Astrocyte (in vitro differentiated cells and primary cell): ENCODE measurements around the gene MTHFSD. TPM values are rescaled to one million over a fixed set of nuclear protein-coding genes. Genes with fewer than 3 reads are reported as not detected.
A peak's percentile ranks its signal among the peaks of the same experiment; 100 is the strongest.

ENCODE experiments used
- DNase-seq: peaks from one replicate; pipeline ENCODE4 v3.0.0-alpha.2; 2010; ENCODE audit warnings: low read depth
- FAIRE-seq: peaks from 2 replicates; lab custom pipeline; 2011; peaks lifted over from hg19 to GRCh38; lab: Jason Lieb, UNC
- H2AFZ ChIP-seq: 2 replicates; pipeline ENCODE4 v1.6.0; 2012; ENCODE audit warnings: low read depth, low read length, inconsistent platforms
- H3K27ac ChIP-seq: 2 replicates; pipeline ENCODE4 v1.5.1; 2011; ENCODE audit warnings: low read depth, low read length, inconsistent platforms
- H3K27me3 ChIP-seq: 2 replicates; pipeline ENCODE4 v1.6.0; 2011; ENCODE audit warnings: low read length, inconsistent platforms; ENCODE audit not compliant: insufficient read depth
- H3K36me3 ChIP-seq: 2 replicates; pipeline ENCODE4 v1.5.1; 2011; ENCODE audit warnings: low read length, inconsistent platforms; ENCODE audit not compliant: insufficient read depth
- H3K4me1 ChIP-seq: 2 replicates; pipeline ENCODE4 v1.5.1; 2011; ENCODE audit warnings: low read length, inconsistent platforms; ENCODE audit not compliant: insufficient read depth
- H3K4me2 ChIP-seq: 2 replicates; pipeline ENCODE4 v1.6.0; 2012; ENCODE audit warnings: low read length, inconsistent platforms
- H3K4me3 ChIP-seq: 2 replicates; pipeline ENCODE4 v1.5.1; 2011; ENCODE audit warnings: low read depth, mild to moderate bottlenecking, low read length, inconsistent platforms; ENCODE audit not compliant: insufficient read depth
- H3K79me2 ChIP-seq: 2 replicates; pipeline ENCODE4 v1.6.0; 2012; ENCODE audit warnings: mild to moderate bottlenecking, low read length, inconsistent platforms; ENCODE audit not compliant: insufficient read depth
- H3K9ac ChIP-seq: 2 replicates; pipeline ENCODE4 v1.6.0; 2012; ENCODE audit warnings: mild to moderate bottlenecking, low read length, inconsistent platforms
- H3K9me3 ChIP-seq: 2 replicates; pipeline ENCODE4 v1.5.1; 2012; ENCODE audit warnings: low read depth, mild to moderate bottlenecking, low read length, inconsistent platforms; ENCODE audit not compliant: insufficient read depth
- H4K20me1 ChIP-seq: 2 replicates; pipeline ENCODE4 v1.6.0; 2012; ENCODE audit warnings: low read length, inconsistent platforms; ENCODE audit not compliant: insufficient read depth
- H3K27ac Mint-ChIP-seq: one replicate; pipeline ENCODE4 v1.8.0; 2021; ENCODE audit warnings: mild to moderate bottlenecking, mixed read lengths; ENCODE audit not compliant: unreplicated experiment
- H3K27me3 Mint-ChIP-seq: one replicate; pipeline ENCODE4 v1.8.0; 2021; ENCODE audit warnings: low read depth, mixed read lengths; ENCODE audit not compliant: unreplicated experiment
- H3K36me3 Mint-ChIP-seq: one replicate; pipeline ENCODE4 v1.8.0; 2021; ENCODE audit warnings: low read depth, mixed read lengths; ENCODE audit not compliant: unreplicated experiment
- H3K4me1 Mint-ChIP-seq: one replicate; pipeline ENCODE4 v1.8.0; 2021; ENCODE audit warnings: low read depth, mixed read lengths; ENCODE audit not compliant: unreplicated experiment
- H3K4me3 Mint-ChIP-seq: one replicate; pipeline ENCODE4 v1.8.0; 2021; ENCODE audit warnings: mild to moderate bottlenecking, moderate library complexity, mixed read lengths; ENCODE audit not compliant: unreplicated experiment
- H3K9me3 Mint-ChIP-seq: one replicate; pipeline ENCODE4 v1.8.0; 2021; ENCODE audit warnings: mild to moderate bottlenecking, mixed read lengths; ENCODE audit not compliant: unreplicated experiment
- EZH2 ChIP-seq: IDR thresholded peaks from 2 replicates; pipeline ENCODE4 v1.6.1; 2012; ENCODE audit warnings: mild to moderate bottlenecking, low read length, inconsistent platforms; ENCODE audit not compliant: insufficient read depth
- total RNA-seq: library from RNA; stranded (reverse); gene quantifications from 2 replicates; pipeline ENCODE4 v1.2.1, GENCODE V29; 2021
- TF ChIP-seq, protein P1 (sequence below): IDR thresholded peaks from 2 replicates; pipeline ENCODE4 v1.5.1; 2011; ENCODE audit warnings: low read depth, mild to moderate bottlenecking, inconsistent platforms, low read length, moderate library complexity; ENCODE audit not compliant: insufficient read depth

Gene MTHFSD
- total RNA-seq, 1 donor from 2014 or later = 15.6 TPM

- Mint-ChIP-seq H3K9me3 (peaks cover 20% of the 10 kb centered on the region), H3K27me3 (peaks cover 81% of the 10 kb centered on the region), H3K36me3 (peaks cover 3% of the 10 kb centered on the region), H3K27ac (no peak overlapping the region), H3K4me1 (peaks cover 4% of the 10 kb centered on the region), H3K4me3 (no peak overlapping the region)
- H4K20me1 ChIP-seq = no peaks in the 10 kb centered on the region
- no peaks in the 10 kb centered on the region for H3K79me2 ChIP-seq
- DNase-seq (no peak), FAIRE-seq (no peak)
- H3K4me1 ChIP-seq = no peaks in the 10 kb centered on the region
- no peaks in the 10 kb centered on the region for H3K36me3 ChIP-seq
- no peak overlapping the region for H3K4me2 ChIP-seq
- H2AFZ ChIP-seq = no peak overlapping the region
- H3K27me3 ChIP-seq = peaks cover 89% of the 10 kb centered on the region
- H3K4me3 ChIP-seq = no peak overlapping the region
- H3K9me3 ChIP-seq = peaks cover 10% of the 10 kb centered on the region
- H3K9ac ChIP-seq = no peak overlapping the region
- no peak overlapping the region for H3K27ac ChIP-seq
- TF ChIP-seq, protein P1, sequence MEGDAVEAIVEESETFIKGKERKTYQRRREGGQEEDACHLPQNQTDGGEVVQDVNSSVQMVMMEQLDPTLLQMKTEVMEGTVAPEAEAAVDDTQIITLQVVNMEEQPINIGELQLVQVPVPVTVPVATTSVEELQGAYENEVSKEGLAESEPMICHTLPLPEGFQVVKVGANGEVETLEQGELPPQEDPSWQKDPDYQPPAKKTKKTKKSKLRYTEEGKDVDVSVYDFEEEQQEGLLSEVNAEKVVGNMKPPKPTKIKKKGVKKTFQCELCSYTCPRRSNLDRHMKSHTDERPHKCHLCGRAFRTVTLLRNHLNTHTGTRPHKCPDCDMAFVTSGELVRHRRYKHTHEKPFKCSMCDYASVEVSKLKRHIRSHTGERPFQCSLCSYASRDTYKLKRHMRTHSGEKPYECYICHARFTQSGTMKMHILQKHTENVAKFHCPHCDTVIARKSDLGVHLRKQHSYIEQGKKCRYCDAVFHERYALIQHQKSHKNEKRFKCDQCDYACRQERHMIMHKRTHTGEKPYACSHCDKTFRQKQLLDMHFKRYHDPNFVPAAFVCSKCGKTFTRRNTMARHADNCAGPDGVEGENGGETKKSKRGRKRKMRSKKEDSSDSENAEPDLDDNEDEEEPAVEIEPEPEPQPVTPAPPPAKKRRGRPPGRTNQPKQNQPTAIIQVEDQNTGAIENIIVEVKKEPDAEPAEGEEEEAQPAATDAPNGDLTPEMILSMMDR = no peak
- peak; percentile 82 for TF ChIP-seq EZH2
These were observed 59.7 kb downstream of the MTHFSD start for GRCh38 chr16:86495357-86495701.

DNA sequence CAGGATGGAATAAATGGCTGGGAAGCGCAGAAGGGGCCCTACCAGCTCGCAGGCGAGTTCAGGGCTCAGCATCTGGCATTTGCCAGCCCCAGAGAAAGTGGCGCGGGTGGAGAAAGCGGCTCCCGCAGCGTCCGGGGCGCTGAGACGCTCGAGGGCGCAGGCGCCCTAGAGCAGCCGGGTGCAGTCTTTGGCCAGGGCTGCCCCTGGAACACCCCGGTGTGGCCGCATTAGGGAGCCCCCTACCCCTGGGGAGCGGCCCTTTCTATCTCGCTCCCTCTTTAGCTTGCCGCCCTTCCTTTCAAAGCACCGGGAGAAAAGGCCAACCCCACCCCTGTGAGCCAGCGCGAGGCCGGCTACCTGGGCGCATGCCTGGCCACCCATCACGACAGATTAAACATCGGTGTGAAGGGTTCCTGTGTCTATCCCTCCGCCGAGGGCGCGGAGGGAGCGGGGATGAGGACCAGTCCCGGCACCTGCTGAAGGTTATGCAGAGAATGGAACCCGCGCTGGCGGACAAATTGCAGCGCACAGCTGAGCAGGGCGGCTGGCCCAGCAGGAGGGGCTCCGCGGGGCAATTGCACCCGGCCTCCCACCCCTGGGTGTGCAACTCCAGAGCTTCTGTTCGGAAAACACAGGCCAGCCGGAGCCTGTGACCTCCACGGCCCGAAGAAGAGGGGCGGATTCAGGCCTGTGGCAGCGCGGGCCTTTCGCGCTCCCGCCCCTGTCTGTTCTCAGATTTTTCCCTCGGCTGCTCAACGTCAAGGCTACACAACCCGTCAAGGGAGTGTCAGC is 60.3 kb downstream of the MTHFSD start:
- Mint-ChIP-seq H3K4me1 (peaks cover 4% of the 10 kb centered on the region), H3K27ac (no peak overlapping the region), H3K27me3 (peaks cover 84% of the 10 kb centered on the region), H3K9me3 (peaks cover 24% of the 10 kb centered on the region), H3K4me3 (no peak overlapping the region), H3K36me3 (peaks cover 3% of the 10 kb centered on the region)
- FAIRE-seq (no peak), DNase-seq (no peak)
- Histone ChIP-seq H3K27ac (no peak overlapping the region), H3K4me3 (no peak overlapping the region), H3K27me3 (peaks cover 89% of the 10 kb centered on the region), H3K9me3 (peaks cover 10% of the 10 kb centered on the region), H3K79me2 (no peaks in the 10 kb centered on the region), H3K9ac (no peak overlapping the region), H3K4me1 (no peaks in the 10 kb centered on the region), H3K4me2 (no peak overlapping the region), H4K20me1 (no peaks in the 10 kb centered on the region), H2AFZ (no peak overlapping the region), H3K36me3 (no peaks in the 10 kb centered on the region)
- TF ChIP-seq EZH2 = peak; percentile 93
- TF ChIP-seq, protein P1 = no peak

DNA sequence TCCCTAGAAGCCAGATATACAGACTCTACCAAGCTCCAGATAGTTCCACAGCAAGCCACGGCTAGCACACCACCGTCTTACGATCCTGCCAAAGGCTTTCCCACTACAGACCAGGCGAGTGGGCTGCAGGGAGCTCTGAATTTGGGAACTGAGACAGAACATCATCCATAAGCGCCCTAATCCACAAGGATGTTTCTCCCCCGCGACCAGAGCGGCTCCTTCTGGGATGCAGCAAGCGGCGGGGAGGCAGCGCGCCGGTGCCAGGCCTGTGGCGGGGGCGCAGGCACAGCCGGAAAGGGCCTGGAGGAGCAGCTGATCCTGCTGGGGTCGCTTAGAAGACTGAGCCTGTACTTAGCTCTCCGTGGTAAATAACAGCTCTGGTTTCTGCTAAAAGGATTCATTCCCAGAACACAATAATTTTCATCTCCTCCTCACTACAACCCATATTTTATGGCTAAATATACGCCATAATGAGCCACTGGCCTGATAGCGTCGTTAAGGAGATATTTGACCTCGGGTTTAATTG is 60.9 kb downstream of the MTHFSD start:
- H3K9me3 ChIP-seq = peaks cover 10% of the 10 kb centered on the region
- Mint-ChIP-seq H3K27me3 (peaks cover 84% of the 10 kb centered on the region), H3K4me1 (peaks cover 2% of the 10 kb centered on the region), H3K4me3 (no peak overlapping the region), H3K9me3 (peaks cover 22% of the 10 kb centered on the region), H3K36me3 (peaks cover 3% of the 10 kb centered on the region), H3K27ac (no peak overlapping the region)
- H3K27ac ChIP-seq = no peak overlapping the region
- TF ChIP-seq EZH2 = no peak
- TF ChIP-seq, protein P1 = no peak
- H3K9ac ChIP-seq = no peak overlapping the region
- no peaks in the 10 kb centered on the region for H4K20me1 ChIP-seq
- no peaks in the 10 kb centered on the region for H3K36me3 ChIP-seq
- H3K4me2 ChIP-seq = no peak overlapping the region
- H3K4me3 ChIP-seq = no peak overlapping the region
- H3K27me3 ChIP-seq = peaks cover 89% of the 10 kb centered on the region
- no peaks in the 10 kb centered on the region for H3K79me2 ChIP-seq
- H2AFZ ChIP-seq = no peak overlapping the region
- no peaks in the 10 kb centered on the region for H3K4me1 ChIP-seq
- no peak for FAIRE-seq
- no peak for DNase-seq
